ENCODE data around the gene CADM1. TPM values are rescaled to one million over a fixed set of nuclear protein-coding genes. Genes with fewer than 3 reads are reported as not detected.

Gene CADM1
- total and polyA plus RNA-seq, 9 of the 15 experiments (the other 6 are each of a cell fraction or from before 2014, with no cell fraction given), result 0.42 TPM; not detected in 8

DNA sequence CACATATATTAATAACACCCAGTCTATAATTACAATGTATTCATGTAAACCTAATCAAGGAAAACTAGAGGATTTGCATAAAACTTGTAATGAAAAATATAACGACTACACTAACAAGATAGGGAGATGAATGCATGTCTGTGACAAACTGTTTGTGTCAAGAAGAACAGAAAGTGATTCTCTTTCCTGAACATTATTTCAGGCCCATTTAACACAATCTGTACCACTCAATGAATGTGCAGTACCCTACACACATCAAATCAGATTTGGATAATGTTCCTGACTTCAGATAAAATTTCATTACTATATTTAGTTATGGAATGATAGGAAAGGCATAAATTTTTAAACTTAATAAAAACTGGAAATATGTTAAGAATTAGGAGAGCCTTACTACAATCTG lies 93.1 kb downstream of the CADM1 start (continued):
- TF ChIP-seq, protein P1, sequence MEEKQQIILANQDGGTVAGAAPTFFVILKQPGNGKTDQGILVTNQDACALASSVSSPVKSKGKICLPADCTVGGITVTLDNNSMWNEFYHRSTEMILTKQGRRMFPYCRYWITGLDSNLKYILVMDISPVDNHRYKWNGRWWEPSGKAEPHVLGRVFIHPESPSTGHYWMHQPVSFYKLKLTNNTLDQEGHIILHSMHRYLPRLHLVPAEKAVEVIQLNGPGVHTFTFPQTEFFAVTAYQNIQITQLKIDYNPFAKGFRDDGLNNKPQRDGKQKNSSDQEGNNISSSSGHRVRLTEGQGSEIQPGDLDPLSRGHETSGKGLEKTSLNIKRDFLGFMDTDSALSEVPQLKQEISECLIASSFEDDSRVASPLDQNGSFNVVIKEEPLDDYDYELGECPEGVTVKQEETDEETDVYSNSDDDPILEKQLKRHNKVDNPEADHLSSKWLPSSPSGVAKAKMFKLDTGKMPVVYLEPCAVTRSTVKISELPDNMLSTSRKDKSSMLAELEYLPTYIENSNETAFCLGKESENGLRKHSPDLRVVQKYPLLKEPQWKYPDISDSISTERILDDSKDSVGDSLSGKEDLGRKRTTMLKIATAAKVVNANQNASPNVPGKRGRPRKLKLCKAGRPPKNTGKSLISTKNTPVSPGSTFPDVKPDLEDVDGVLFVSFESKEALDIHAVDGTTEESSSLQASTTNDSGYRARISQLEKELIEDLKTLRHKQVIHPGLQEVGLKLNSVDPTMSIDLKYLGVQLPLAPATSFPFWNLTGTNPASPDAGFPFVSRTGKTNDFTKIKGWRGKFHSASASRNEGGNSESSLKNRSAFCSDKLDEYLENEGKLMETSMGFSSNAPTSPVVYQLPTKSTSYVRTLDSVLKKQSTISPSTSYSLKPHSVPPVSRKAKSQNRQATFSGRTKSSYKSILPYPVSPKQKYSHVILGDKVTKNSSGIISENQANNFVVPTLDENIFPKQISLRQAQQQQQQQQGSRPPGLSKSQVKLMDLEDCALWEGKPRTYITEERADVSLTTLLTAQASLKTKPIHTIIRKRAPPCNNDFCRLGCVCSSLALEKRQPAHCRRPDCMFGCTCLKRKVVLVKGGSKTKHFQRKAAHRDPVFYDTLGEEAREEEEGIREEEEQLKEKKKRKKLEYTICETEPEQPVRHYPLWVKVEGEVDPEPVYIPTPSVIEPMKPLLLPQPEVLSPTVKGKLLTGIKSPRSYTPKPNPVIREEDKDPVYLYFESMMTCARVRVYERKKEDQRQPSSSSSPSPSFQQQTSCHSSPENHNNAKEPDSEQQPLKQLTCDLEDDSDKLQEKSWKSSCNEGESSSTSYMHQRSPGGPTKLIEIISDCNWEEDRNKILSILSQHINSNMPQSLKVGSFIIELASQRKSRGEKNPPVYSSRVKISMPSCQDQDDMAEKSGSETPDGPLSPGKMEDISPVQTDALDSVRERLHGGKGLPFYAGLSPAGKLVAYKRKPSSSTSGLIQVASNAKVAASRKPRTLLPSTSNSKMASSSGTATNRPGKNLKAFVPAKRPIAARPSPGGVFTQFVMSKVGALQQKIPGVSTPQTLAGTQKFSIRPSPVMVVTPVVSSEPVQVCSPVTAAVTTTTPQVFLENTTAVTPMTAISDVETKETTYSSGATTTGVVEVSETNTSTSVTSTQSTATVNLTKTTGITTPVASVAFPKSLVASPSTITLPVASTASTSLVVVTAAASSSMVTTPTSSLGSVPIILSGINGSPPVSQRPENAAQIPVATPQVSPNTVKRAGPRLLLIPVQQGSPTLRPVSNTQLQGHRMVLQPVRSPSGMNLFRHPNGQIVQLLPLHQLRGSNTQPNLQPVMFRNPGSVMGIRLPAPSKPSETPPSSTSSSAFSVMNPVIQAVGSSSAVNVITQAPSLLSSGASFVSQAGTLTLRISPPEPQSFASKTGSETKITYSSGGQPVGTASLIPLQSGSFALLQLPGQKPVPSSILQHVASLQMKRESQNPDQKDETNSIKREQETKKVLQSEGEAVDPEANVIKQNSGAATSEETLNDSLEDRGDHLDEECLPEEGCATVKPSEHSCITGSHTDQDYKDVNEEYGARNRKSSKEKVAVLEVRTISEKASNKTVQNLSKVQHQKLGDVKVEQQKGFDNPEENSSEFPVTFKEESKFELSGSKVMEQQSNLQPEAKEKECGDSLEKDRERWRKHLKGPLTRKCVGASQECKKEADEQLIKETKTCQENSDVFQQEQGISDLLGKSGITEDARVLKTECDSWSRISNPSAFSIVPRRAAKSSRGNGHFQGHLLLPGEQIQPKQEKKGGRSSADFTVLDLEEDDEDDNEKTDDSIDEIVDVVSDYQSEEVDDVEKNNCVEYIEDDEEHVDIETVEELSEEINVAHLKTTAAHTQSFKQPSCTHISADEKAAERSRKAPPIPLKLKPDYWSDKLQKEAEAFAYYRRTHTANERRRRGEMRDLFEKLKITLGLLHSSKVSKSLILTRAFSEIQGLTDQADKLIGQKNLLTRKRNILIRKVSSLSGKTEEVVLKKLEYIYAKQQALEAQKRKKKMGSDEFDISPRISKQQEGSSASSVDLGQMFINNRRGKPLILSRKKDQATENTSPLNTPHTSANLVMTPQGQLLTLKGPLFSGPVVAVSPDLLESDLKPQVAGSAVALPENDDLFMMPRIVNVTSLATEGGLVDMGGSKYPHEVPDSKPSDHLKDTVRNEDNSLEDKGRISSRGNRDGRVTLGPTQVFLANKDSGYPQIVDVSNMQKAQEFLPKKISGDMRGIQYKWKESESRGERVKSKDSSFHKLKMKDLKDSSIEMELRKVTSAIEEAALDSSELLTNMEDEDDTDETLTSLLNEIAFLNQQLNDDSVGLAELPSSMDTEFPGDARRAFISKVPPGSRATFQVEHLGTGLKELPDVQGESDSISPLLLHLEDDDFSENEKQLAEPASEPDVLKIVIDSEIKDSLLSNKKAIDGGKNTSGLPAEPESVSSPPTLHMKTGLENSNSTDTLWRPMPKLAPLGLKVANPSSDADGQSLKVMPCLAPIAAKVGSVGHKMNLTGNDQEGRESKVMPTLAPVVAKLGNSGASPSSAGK (IDR thresholded peaks at IDR 0.05), result no peak
- TF ChIP-seq, protein P2, sequence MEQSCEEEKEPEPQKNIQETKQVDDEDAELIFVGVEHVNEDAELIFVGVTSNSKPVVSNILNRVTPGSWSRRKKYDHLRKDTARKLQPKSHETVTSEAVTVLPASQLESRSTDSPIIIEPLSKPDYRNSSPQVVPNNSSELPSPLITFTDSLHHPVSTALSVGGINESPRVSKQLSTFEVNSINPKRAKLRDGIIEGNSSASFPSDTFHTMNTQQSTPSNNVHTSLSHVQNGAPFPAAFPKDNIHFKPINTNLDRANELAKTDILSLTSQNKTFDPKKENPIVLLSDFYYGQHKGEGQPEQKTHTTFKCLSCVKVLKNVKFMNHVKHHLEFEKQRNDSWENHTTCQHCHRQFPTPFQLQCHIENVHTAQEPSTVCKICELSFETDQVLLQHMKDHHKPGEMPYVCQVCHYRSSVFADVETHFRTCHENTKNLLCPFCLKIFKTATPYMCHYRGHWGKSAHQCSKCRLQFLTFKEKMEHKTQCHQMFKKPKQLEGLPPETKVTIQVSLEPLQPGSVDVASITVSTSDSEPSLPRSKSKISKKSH (CRISPR knock-in tag; IDR thresholded peaks at IDR 0.05), result no peak
- no peak for TF ChIP-seq MCM2 (IDR thresholded peaks at IDR 0.05; ENCODE audit: low read depth)
- no peak for TF ChIP-seq ETS2 (tag; IDR thresholded peaks at IDR 0.05; ENCODE audit: borderline replicate concordance, poor library complexity, severe bottlenecking)
- TF ChIP-seq NCOA4 (IDR thresholded peaks at IDR 0.05; ENCODE audit: partially characterized antibody), result no peak
- TF ChIP-seq CBFA2T2 (conservative IDR thresholded peaks at IDR 0.05), result no peak
- TF ChIP-seq CBX5 (IDR thresholded peaks at IDR 0.05; ENCODE audit: borderline replicate concordance, low read depth), result no peak
- no peak for TF ChIP-seq FOXK1 (CRISPR knock-in tag; IDR thresholded peaks at IDR 0.05; ENCODE audit: borderline replicate concordance)
- TF ChIP-seq, protein P3, sequence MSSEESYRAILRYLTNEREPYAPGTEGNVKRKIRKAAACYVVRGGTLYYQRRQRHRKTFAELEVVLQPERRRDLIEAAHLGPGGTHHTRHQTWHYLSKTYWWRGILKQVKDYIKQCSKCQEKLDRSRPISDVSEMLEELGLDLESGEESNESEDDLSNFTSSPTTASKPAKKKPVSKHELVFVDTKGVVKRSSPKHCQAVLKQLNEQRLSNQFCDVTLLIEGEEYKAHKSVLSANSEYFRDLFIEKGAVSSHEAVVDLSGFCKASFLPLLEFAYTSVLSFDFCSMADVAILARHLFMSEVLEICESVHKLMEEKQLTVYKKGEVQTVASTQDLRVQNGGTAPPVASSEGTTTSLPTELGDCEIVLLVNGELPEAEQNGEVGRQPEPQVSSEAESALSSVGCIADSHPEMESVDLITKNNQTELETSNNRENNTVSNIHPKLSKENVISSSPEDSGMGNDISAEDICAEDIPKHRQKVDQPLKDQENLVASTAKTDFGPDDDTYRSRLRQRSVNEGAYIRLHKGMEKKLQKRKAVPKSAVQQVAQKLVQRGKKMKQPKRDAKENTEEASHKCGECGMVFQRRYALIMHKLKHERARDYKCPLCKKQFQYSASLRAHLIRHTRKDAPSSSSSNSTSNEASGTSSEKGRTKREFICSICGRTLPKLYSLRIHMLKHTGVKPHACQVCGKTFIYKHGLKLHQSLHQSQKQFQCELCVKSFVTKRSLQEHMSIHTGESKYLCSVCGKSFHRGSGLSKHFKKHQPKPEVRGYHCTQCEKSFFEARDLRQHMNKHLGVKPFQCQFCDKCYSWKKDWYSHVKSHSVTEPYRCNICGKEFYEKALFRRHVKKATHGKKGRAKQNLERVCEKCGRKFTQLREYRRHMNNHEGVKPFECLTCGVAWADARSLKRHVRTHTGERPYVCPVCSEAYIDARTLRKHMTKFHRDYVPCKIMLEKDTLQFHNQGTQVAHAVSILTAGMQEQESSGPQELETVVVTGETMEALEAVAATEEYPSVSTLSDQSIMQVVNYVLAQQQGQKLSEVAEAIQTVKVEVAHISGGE (CRISPR knock-in tag; IDR thresholded peaks at IDR 0.05), result no peak
- no peak for TF ChIP-seq SIN3B (IDR thresholded peaks at IDR 0.05; ENCODE audit: low read depth)
- TF ChIP-seq POLR2B (IDR thresholded peaks at IDR 0.05; ENCODE audit: low read depth, partially characterized antibody), result no peak
- no peak for TF ChIP-seq RBM25 (IDR thresholded peaks at IDR 0.05; ENCODE audit: low read depth, low read length, severe bottlenecking)

Data from K562 (cell line).